NK-92 (cell line): ENCODE results near the gene CEBPG.

Experiments
- DNase-seq: peaks from one replicate; lab custom pipeline; 2025; ENCODE audit not compliant: unreplicated experiment; lab: John Stamatoyannopoulos, UW

Gene CEBPG

GRCh38 chr19:33381101-33381500 lies 7.6 kb downstream of the CEBPG start:
- DNase-seq = no peak

GRCh38 chr19:33382006-33382405 lies 8.5 kb downstream of the CEBPG start:
- DNase-seq = no peak

GRCh38 chr19:33382982-33383381 lies 9.5 kb downstream of the CEBPG start:
- DNase-seq = no peak

GRCh38 chr19:33383720-33384292 lies 10.3 kb downstream of the CEBPG start:
- DNase-seq = no peak

DNA sequence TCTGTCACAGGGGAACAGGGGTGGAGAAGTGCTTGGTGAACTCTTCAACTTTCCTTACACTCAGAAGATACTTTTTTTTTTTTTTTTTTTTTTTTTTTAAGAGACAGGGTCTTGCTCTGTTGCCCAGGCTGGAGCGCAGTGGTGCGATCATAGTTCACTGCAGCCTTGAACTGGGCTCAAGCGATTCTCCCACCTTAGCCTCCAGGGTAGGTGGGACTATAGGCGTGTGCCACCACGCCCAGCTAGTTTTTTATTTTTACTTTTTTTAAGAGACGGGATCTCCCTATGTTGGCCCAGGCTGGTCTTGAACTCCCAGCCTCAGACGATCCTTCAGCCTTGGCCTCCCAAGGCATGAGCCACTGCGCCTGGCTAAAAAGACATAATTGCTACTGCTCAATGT lies 11.5 kb downstream of the CEBPG start:
- no peak for DNase-seq

DNA sequence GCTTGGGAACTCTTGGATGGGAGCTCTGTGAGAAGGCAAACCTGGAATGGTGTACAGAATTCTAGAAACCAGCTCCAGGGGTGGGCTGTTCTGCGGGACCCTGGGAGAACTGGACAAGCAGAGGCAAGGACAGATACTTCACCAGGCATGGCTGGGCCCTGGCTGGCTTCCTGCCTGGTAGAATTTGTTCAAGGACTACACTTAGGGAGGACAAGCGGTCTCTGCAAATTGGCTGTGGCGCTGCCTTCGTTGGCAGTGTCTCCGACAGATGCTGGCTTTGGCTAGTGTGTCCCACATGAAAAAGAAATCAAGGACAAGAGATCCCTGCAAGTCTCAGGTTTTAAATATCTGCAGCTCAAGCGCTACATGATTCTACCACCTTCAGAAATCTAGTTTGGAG lies 12.4 kb downstream of the CEBPG start:
- no peak for DNase-seq

DNA sequence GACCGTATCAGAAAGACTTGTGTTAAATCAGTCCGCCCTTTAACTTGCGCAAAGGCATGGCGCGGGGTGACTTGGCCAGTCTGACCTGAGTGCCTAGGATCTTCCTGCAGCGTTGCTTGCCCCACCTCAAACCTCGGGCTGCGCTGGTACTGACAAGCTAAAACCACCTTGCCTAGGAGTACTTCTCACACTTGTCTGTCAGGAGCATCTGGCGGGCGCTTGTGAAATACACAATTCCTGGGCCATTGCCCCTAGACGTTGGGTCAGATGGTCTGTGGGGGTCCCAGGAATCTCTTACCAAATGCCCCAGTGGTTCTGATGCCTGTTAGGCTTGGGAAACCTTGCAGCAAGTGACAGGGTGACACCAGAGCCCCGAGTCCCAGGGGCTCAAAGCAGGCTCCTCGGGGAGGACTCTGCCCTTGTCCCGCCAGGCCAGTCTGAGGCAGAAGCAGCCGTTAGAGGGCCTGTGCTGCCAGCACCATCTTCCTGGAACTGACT lies 12.9 kb downstream of the CEBPG start:
- no peak for DNase-seq

- no peak for DNase-seq
Measured at GRCh38 chr19:33387351-33388230, 14.1 kb downstream of the CEBPG start.

DNA sequence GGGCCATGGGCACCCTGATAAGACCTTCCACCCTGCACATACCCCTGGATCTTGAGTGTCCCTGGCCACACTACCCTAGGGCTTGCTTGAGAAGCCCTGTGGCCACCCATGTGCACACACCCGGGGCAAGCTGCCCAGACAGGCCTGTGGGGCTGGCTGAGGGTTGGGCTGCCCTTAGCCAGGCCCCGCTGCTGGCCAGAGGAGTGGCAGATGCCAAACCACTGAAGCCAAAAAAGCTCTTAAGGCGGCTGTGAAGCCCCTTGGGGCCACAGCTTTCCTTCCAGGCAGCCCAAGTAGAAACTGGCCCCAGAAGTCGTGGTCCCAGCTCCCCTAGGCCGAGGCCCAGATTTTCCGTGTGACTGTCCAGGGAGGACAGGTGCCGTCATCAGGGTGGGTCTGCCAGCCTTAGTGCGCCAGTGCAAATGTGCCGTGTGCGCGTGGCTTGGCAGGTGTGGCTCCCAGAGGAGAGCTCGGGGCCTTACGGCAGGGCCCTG lies 14.8 kb downstream of the CEBPG start:
- DNase-seq = no peak

DNA sequence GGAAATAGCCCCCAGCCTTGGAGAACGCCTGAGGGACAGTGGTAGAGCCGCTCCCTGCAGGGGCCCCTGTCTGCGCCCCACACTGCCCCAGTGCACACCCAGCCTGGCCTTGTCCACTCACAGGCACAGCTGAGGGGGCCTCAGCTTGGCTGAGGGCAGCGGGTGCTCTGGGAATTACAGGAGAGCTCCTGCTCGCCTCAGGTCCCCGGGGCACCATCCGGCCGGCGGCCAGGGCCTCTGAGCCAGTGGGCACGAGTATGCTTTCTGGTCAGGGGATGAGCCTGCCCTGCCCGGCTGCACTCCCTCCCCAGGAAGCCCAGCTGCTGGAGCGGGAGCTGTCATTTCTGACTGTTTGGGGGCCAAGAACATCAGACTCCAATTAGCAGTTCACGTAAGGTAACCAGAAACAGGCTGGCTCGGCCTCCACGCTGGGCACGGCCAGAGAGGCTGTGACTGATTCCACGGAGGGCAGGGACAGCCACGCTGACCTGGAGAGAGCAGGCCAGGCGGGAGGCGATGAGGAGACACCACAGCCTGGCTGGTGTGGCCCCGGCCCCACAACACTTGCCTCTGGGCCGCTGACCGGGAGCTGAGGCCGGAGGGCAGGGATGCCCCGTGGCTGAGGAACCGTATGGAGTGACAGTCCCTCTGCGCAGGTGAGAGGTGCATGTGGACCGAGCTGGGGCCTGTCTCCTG lies 15.4 kb downstream of the CEBPG start:
- DNase-seq = no peak

DNA sequence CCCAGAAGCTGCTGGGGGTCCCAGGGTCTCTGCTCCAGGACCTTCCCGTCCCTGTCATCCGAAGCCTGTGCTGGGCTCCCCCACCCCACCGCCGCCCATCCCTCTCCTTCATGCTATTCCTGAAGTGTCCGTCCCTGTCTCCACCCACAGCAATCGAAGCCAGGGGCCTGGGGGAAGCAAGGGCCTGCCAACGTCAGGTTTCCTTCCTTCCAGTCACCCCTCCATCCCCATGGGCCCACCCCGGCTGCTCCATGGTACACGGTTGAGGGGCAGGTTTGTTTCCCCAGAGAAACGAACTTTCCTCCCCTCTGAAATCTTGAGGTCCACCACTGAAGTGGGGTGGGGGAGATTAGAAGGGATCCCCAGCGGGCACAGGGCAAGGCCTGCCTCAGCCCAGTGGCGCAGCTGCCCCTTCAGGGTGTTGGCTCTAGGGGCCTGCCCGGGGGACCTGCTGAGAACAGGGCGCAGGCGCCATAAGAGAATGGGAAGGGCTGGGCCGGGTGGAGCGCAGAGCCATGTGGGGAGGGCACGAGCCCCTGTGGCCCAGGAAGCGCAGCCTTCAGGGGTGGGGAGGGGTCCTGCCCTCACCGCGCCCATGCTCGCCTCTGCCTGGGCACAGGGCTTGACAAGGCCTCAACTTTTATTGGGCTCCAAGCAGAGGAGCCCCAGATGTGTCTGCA lies 16.1 kb downstream of the CEBPG start:
- no peak for DNase-seq

- DNase-seq = no peak
Measured at GRCh38 chr19:33390101-33390907, 16.8 kb downstream of the CEBPG start.

GRCh38 chr19:33390908-33391630 lies 17.6 kb downstream of the CEBPG start:
- no peak for DNase-seq

DNA sequence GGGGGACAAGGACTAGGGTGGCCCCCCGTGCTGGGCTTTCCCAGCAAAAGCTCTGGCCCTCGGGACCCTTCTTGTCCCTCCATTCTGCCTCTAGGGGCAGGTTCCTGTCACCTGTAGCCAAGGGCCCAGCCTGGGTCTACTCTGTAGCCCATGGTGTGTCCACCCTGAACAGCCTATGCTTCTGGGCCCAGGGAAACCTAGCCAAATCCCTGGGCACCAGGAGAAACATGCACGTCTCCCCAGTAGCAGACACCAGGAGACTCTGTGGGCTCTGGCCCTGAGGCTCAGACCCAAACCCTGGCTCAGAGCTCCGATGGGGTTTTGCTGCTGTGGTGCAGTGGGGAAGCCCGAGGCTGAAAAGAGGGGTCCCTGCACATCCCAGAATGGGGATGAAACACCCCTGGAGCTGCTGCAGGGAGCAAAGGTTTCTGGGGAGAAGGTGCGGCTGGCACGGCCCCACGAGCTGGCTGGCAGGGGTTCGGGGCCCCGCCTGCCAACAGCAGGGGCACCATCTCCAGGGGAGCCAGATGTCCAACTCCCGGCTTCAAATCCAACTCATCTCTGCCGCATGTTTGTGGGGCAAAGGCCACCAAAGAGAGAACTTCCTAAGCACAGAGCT lies 18.2 kb downstream of the CEBPG start:
- DNase-seq = no peak

DNA sequence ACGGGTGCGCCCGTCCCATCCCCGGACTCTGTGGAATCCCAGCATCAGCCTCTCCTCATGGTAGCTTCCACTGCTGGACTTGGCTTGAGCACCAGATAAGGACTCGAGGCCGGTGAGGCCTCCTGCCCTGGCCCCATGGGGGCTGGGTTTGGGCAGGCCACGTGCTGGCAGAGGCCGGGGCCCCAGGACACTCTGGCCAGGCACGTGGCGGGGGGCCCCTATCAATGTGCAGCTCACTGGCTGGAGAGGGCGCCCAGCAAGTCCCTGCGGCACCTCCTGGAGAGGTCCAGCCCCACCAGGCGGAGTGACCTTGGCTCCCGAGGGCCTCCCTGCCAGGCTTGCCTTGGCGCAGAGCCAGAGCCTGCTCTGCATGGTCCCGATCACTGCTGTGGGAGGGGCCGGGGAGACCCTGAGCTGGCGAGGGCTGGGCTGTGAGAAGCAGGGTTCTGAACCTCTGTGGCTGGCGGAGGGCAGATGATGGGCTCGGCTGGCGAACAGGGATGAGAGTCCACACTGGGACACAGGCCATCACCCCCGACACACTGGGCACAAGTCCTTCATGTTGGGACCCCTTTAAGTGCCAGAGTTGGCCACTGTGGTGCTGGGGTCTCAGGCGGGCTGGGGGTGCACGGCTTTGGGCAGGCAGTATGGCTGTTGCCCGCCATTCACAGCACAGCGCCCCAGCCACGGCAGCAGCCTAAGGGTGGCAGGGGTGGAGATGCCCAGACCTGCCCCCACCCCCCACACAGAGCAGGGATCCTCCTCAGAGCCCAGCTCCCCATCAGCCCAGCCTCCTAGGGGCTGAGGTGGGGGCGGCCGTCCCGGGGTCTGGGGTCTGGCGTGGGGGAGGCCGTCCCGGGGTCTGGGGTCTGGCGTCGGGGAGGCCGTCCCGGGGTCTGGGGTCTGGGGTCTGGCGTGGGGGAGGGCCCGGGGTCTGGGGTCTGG lies 19.1 kb downstream of the CEBPG start:
- no peak for DNase-seq

- DNase-seq = no peak
Measured at GRCh38 chr19:33393286-33394005, 19.9 kb downstream of the CEBPG start.

DNA sequence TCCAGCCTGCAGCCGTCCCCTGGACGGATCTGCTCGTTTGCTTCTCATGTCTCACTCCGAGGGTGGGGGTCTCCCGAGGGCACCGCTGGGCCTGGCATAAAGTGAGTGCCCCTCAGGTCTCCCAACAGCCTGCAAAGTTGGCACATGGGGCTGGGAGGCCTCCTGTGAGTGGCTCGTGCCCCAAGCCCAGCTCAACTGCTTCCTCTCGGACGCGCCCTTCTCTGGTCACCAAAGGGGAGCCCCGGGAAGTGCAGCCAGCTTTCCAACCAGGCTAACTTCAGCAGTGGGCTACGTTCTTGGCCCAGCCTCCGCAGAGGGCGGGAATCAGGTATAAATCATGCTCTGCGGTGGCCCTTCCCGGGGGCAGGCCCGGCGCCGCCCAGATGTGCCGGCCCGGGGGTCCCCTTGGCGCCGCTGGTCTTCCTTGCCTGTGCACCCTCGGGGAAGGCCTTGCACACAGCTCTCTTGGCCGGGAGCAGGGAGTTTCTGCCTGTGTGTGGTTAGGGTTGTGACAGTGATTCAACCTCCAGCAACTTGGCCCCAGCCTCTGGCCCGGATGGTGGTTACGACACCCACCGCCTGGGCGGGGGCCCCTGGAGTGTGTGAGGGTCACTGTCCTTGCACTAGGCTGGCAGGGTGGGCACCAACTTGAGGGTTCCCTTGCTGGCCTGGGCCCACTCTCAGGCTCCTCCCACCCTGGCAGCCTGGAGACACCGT lies 20.7 kb downstream of the CEBPG start:
- DNase-seq = no peak
